Brain microvascular endothelial cell (primary cell): ENCODE measurements around the gene KCNQ1.

Experiments used
- DNase-seq: peaks from one replicate; pipeline ENCODE4 v3.0.0-alpha.2; 2020
- H3K27ac ChIP-seq: fragments of 250-450 bp; sonication (Bioruptor Pico); 2 replicates; pipeline ENCODE4 v1.5.1; 2020; ENCODE audit warnings: mild to moderate bottlenecking, moderate library complexity
- H3K27me3 ChIP-seq: fragments of 250-450 bp; sonication (Bioruptor Pico); replicated peaks from 2 replicates; pipeline ENCODE4 v1.5.1; 2020; ENCODE audit warnings: mild to moderate bottlenecking
- H3K36me3 ChIP-seq: fragments of 250-450 bp; sonication (Bioruptor Pico); replicated peaks from 2 replicates; pipeline ENCODE4 v1.5.1; 2020; ENCODE audit warnings: mild to moderate bottlenecking
- H3K4me3 ChIP-seq: 2 replicates; pipeline ENCODE4 v1.5.1; 2011; ENCODE audit warnings: low read depth, mild to moderate bottlenecking, control low read depth, low read length, moderate library complexity
- in situ Hi-C: cut with HindIII; loops from 2 replicates; pipeline ENCODE4 v1.10.0; 2017; ENCODE audit warnings: low sequenced_read_pairs, low pct_ligation_motif_present
- TF ChIP-seq, protein P1 (sequence below): IDR thresholded peaks from 2 replicates; pipeline ENCODE4 v1.5.1; 2011; ENCODE audit warnings: low read depth, mild to moderate bottlenecking, moderate library complexity, low read length, control low read depth, inconsistent platforms; ENCODE audit errors: missing control alignments

KCNQ1 gene

DNA sequence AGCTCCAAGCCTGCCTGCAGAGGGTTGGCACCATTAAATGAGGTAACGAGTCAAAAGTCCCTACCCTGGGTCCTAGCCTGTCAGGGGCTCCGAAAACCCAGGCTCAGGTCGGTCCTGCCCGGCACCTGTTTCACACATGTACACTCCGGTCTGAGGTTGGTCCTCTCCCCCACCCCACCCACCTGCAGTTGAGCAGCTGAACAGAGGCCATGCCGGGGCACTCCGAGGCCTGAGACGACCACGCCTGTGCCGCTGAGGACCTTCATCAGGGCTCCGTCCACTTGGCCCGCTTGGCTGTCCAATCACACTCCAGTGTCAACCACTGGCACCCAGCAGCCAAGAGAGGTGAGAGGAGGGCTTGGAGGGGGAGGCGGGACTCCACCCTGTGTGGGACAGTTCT is 42.7 kb upstream of the KCNQ1 start:
- Histone ChIP-seq H3K36me3 (peaks cover 21% of the 10 kb centered on the region), H3K4me3 (peak overlapping the region; percentile 98), H3K27me3 (no peaks in the 10 kb centered on the region), H3K27ac (no peak overlapping the region)
- TF ChIP-seq, protein P1, sequence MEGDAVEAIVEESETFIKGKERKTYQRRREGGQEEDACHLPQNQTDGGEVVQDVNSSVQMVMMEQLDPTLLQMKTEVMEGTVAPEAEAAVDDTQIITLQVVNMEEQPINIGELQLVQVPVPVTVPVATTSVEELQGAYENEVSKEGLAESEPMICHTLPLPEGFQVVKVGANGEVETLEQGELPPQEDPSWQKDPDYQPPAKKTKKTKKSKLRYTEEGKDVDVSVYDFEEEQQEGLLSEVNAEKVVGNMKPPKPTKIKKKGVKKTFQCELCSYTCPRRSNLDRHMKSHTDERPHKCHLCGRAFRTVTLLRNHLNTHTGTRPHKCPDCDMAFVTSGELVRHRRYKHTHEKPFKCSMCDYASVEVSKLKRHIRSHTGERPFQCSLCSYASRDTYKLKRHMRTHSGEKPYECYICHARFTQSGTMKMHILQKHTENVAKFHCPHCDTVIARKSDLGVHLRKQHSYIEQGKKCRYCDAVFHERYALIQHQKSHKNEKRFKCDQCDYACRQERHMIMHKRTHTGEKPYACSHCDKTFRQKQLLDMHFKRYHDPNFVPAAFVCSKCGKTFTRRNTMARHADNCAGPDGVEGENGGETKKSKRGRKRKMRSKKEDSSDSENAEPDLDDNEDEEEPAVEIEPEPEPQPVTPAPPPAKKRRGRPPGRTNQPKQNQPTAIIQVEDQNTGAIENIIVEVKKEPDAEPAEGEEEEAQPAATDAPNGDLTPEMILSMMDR: no peak
- in situ Hi-C loops: no loop called here
- DNase-seq: no peak

GRCh38 chr11:2402890-2403645 is 41.7 kb upstream of the KCNQ1 start:
- DNase-seq: no peak
- Histone ChIP-seq H3K4me3 (no peak overlapping the region), H3K36me3 (peaks cover 18% of the 10 kb centered on the region), H3K27me3 (no peaks in the 10 kb centered on the region), H3K27ac (no peak overlapping the region)
- TF ChIP-seq, protein P1: no peak
- in situ Hi-C loops: no loop called here

DNA sequence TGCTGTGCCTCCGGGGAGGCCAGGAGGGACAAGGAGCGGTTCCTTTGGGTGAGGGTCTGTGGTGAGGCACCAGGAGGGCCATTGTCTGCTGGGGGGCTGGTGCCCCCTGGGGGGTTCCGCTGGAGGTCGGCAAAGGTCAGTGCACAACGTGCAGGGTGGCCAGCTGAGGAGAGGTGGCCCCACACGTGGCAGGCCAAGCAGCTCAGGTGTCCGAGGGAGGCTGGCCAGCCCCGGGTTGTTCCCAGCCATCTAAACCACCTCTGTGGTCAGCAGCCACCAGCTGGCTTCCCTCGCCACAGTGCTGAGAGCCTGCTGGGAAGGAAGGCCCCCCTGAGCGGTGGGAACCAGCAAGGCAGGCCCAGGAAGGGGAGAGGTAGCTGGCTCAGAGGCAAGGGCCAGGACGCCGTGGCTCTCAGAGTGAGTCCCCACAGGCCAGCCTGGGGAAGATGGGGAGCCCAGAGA is 40.0 kb upstream of the KCNQ1 start:
- in situ Hi-C loops: no loop called here
- Histone ChIP-seq H3K4me3 (no peak overlapping the region), H3K36me3 (peaks cover 15% of the 10 kb centered on the region), H3K27me3 (peaks cover 2% of the 10 kb centered on the region), H3K27ac (no peak overlapping the region)
- no peak for DNase-seq
- TF ChIP-seq, protein P1: no peak

DNA sequence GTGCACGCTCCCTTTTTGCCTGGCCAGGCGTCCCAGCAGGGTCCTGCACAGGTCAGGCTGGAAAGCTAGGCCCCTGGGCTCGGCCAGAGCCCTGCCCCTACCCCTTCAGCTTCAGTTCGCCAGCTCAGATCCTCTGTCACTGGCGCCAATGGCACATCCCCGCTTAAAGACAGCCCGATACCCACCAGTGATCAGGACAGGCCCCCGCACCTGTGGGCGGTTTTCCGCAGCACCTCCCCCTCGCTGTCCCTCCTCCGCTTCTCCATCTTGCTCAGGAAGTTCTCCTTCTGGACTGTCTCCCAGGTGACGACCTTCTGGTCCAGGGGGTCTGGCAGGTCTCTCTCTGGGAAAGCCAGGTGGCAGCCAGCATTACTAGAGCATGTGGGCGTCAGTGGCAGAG is 38.4 kb upstream of the KCNQ1 start:
- no peak overlapping the region for H3K4me3 ChIP-seq
- peaks cover 2% of the 10 kb centered on the region for H3K27me3 ChIP-seq
- H3K36me3 ChIP-seq: peaks cover 15% of the 10 kb centered on the region
- in situ Hi-C loops: no loop called here
- no peak for DNase-seq
- TF ChIP-seq, protein P1: no peak
- H3K27ac ChIP-seq: no peak overlapping the region

- DNase-seq: no peak
- H3K4me3 ChIP-seq: no peak overlapping the region
- no peak overlapping the region for H3K27ac ChIP-seq
- H3K36me3 ChIP-seq: peaks cover 15% of the 10 kb centered on the region
- TF ChIP-seq, protein P1: no peak
- in situ Hi-C loops: no loop called here
- peaks cover 2% of the 10 kb centered on the region for H3K27me3 ChIP-seq
Observed at GRCh38 chr11:2406878-2407410, 37.9 kb upstream of the KCNQ1 start.
